Stimulated activated CD4-positive, alpha-beta T cell treated with anti-CD3 and anti-CD28 coated beads, Interleukin-4, amount 100 ng/mL, for 48 hours (primary cell): ENCODE data around the gene CHMP1A.

Experiments used
- DNase-seq, 2 donors: peaks; one replicate each; pipeline ENCODE4 v3.0.0-alpha.2; 2020; ENCODE audit warnings: low read depth in 2 of 2

CHMP1A gene

DNA sequence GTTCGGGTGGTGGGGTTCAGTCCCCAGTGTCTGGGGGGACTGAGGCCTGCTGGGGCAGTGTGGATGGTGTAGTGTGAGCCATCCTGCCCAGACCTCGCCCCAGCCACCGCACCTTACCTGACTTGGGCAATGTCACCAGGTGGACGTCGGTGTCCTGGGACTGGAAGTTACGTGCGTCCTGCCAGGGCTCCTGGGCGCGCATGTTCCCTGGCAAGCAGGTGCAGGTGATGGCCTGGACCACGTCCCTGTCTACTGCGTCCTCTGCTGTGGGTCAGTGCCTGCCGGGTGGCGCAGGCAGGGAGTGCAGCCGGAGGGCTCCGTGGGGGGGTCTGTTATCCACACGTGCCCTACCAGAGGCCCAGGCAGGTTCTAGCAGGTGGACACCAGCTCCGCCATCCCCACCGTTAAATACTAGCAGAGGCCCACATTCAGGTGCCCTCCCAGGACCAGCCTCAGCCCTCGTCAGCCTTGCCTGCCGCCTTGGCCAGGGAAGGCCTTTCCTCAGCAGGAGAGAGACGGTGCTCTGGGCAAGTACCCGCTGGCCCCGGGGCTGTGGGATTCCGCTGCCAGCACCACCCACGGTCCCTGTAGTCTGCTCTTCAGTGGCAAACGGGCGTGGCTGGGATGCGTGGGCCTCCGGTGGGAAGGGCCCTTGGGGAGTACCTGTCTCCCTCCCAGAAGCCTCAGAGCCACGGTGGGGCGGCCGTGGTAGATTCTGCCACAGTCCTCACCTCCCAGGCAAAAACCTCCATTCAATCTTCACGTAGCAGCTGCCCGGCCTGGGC lies 52.1 kb downstream of the CHMP1A start:
- no peak for DNase-seq

DNA sequence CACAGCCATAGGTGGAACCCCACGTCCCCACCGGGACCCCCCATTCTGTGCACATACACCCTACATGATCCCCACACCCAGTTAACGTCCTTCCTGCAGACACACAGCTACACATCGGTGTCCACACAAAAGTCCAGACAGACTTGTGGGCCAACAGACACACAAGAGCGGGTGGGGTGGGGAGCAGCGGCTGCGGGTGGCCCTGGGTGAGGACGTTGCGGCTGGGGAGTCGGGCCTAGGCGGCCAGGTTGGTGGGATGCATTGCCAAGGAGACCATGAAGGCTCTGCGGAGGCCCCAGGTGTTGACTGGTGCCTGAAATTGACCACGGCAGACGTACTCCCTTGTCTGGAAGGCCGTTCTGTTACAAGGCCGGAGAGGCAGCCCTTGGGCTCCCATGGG lies 52.7 kb downstream of the CHMP1A start:
- DNase-seq = no peak

DNA sequence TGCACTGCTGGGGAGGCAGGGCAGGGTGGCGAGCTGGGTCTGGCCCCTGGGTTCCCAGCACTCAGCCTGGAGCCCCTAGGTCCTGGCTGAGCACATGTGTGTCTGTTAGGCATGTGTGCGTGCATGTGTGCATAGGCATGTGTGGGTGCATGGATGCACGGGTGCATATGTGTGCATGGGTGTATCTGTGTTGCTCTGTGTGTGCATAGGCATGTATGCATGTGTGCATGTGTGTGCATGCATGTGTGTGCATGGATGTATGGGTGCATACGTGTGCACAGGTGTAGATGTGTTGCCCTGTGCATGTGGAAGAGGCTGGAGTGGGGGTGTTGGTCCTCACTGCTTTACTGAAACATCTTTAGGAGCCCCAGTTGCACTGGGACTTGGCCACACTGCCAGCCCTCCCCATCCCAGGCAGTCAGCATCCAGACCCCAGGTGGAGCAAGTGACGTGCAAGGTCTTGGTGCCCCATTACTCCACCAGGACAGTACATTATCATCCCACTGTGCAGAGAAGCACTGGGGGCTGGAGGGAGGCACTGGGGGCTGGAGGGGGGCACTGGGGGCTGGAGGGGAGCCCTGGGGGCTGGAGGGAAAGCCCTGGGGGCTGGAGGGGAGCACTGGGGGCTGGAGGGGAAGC lies 54.4 kb downstream of the CHMP1A start:
- DNase-seq = no peak

DNA sequence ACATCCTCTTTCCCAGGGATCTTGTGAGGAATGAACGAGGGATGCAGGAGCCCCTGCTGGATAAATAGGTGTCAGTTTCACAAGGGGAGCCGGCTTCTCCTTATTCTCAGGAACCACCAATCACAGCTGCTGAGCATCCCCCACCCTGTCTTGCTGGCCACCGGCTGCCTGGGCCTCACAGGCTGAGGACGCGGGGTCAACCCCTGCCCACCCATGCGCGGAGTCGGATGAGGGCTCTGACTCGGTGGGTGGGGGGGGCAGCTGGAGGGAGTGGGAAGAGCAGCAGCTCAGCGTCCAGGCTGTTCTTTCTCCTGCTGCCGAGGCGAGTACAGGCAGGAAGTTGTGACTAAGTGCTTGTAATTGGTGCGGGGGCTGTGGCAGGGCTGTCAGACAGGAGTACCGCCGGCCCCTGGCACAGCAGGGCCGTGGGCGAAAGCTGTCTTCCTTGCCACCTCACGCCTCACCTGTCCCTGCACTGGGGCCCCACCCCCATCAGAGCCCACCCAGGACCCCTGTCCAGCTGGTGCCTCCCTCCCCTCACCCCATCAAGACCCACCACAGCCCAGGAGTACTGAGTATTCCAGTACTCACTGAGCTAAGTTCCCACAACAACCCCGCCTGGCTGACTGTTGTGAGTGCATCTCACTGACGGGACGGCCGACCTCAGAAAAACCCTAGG lies 55.1 kb downstream of the CHMP1A start:
- peak; percentile 52 to 62 for DNase-seq

DNA sequence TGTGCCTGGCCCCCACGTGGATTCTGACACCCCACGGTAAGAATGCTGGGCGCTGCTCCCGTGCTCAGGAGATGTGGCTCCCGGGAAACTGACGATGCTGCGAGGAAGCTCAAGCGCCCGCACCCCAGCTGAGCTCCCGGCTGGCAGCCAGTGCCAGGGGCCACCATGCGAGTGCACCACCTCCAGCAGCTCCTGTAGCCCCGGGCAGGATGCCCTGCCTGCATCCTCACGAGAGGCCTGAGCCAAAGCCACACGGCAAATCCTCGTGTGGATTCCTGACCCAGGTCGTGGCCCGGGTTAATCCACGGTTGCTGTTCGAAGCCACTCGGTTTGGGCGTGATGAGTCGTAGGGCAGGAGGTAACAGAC lies 55.6 kb downstream of the CHMP1A start:
- no peak for DNase-seq

DNA sequence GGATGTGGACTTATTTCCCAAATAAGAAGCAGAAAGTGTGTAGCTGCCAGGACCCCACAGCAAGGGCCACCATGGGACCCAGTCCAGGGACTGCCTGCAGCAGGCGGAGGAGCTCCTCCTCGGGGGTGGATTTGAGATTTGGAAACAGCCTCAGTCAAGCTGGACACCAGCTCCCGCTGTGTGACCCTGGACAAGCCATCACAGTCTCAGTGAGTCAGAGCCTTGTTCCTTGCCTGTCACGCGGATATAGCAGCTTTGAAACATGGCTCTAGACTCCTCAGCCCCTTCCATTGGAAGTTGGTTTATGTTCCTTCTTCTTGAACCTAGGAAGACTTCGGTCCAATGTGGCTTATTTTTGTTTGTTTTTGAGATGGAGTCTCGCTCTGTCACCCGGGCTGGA lies 56.6 kb downstream of the CHMP1A start:
- no peak for DNase-seq

DNA sequence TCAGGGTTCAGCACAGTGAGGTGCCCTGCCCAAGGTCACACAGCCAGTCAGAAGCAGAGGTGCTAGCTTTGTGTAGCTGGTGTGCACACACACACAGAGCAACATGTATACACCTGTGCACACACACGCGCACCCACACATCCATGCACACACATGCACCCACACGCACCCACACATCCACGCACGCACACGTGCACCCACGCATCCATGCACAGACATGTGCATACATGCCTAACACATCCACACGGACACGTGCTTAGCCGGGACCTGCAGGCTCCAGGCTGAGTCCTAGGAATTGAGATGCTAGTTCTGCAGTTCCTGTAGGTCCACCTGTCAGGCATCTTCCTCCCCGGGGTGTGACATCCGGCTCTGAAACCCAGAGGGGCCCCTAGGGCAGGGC lies 57.1 kb downstream of the CHMP1A start:
- no peak for DNase-seq

DNA sequence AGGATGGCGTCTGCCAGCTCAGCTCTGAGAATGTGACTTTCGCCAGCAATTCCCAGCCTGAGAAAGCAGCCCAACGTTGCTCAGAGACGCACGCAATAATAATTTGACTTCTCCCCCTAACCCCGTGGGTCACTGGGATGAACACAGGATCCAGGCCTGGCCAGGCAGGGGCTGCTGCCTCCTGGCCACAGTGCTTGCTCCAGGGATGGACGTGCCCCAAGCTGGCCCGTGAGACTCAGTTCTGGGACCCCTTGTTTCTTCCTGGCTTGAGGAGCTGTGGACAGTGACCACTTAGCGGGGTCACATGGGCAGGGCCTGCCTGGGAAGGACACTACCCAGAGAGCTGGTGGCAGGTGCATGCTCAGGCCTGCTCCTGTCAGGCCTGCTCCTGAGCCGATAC lies 57.6 kb downstream of the CHMP1A start:
- no peak for DNase-seq

DNA sequence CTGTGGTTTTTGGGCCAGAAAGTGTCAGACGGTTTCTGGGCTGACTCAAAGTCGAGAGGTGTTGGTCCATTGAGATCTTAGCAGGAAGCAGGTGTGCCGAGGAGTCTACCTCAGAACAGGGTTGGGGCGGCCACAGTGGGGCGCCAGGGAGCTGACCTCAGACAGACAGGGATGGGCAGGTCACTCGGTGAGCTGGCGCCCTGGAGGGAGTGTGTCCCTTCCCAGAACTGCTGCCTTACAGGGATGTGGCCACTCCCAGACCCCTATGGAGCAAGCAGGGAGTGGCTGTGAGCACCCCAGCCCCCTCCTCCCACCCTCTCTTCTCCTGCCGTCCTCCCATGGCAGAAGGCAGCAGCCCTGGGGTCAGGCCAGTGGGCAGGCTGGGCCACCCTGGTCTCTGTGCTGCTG lies 58.1 kb downstream of the CHMP1A start:
- peak in 1 of 2 donors; percentile 39 for DNase-seq

DNA sequence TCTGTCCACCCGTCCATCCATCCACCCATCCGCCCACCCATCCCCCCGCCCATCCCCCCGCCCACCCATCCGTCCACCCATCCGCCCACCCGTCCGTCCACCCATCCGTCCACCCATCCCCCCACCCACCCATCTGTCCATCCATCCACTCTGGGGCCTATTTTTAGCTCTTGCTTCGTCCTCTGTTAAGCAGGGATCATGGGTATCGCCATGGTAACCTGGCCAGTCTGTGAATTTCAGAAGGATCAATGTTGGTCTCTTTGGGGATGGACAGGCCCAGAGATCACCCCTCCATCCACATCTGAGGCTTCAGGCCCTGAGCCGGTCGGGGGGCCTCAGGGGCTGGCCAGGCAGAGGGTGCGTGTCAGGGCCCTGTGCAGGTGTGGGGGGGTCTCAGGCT lies 59.3 kb downstream of the CHMP1A start:
- no peak for DNase-seq

DNA sequence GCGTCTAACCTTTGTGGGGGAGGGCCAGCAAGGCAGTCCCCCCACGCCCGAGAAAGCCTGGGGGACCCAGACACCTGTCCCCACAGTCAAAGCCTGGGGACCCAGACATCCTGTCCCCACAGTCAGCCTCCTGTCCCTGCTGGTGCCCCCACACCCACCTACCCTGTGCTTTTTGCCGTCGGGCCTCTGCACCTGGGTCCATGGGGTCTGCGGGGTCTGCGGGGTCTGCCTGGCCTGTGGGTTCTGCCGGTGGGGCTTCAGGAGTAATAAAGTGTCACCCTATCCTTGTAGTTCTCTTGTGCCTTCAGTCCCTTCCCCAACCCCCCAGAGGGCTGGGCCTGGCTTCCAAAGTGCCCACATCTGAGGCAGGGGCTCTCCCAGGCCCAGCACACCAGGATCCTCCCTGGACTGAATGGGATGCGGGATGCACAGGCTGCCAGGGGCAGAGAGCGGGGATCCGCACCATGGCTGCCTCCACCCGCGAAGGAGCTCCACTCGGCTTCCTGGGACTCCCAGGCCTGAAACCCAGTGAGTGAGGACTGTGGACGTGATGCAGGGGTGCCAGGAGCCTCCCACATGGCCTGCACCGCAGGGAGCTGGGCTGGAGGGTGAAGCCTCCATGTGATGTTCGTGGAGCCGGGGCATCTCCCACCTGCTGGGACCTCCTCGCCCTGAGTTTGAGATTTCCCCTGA lies 60.4 kb downstream of the CHMP1A start:
- DNase-seq = no peak

DNA sequence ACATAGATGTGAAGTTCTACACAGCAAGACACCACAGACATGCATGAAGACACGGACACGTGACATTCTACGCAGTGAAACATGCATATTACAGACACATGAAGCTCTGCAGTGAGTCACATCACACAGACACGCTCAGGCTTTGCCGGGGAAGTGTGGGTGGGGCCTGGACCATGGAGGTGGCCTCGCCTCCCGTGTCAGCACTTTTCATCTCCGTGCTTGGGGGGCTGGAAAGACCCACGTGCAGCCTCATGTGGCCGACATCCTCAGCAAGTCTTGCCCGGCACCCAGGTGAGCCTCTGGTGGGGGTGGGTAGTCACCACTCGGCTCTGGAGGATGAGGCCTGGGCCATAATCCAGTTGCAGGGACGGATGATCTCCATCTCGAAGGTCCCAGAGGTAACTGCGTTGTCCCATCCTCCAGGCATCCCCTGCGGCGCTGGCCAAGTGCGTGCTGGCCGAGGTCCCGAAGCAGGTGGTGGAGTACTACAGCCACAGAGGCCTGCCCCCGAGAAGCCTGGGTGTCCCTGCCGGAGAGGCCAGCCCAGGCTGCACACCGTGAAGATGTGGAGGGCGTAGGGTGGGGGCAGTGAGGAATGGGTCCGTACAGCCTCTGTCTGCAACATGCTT lies 61.3 kb downstream of the CHMP1A start:
- DNase-seq = no peak

DNA sequence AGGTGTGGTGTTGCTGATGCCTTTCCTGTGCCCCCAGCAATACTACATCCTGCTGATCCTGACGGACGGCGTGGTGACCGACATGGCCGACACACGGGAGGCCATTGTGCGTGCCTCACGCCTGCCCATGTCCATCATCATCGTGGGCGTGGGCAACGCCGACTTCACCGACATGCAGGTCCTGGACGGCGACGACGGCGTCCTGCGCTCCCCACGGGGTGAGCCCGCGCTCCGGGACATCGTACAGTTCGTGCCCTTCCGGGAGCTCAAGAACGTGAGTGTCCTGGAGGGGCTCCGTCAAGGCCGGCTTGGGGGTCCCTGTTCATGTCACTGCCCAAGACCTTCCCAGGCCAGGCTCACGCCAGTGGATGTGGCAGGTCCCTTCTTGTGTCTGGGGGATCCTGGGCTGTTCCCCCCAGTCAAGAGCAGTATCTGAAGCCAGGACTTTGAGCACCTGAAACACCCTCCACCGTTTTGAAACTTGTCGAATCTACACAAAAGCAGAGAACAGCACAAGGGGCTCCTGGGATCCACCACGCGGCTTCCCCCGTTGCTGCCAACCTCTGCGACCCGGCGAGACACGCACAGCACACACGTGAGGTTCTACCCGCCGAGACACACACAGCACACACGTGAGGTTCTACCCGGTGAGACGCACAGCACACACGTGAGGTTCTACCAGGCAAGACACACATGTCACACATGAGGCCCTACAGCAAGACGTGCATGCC lies 62.0 kb downstream of the CHMP1A start:
- DNase-seq = no peak
